ENCODE results near the gene PAX5.
"Not testable (repeated sequence)": the region's sequence is repeated elsewhere in the genome, so short reads cannot be mapped to it uniquely, and the experiment has no call there.

Gene PAX5

DNA sequence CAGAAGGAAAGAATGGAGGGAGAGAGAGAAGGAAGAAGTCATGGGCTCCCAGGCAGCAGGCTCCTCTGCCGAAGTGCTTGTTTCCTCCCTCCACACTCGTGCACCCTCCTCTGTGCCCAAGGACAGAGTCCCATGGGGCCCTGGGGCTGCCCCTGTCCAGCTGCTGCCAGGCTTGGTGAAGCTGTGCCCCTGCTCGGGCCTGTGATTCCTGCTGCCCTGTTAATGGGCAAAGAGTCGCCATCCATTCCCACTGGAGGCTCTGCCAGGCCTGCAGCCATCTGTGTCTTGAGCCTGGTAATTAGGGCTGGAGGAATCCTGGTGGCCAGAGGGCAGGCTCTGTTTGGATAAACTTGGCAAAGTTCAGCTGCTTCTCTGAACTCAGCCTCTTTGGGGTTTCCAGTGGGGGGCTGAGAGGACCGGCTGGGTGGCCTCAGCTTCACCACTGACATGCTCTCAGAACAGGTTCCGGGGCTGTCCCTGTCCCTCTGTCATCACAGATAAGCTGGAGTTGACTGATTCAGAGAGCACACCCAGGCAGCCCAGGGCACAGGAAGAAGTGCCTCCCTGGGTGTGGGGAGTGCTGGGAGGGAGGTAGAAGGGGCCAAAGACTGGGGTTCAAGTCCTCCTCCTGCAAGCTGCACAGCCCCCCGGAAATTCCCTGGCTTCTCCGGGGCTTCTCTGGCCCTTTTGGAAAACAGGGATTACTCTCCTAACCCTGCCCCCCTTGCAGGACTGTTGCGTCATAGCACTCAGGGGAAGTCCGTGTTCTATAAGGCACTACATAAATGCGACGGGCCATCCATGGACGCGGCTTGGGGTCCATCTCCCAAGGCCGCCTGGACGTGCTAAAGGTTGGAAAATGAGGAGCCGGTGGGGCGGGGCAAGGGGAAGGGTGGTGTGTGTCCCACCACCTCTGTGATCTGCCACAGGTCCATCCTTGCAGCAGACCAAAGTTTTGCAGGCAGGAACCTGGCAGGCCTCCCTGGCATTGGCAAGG, 154.8 kb downstream of the PAX5 start:
- no peak for DNase-seq (ENCODE audit: low spot score)

DNA sequence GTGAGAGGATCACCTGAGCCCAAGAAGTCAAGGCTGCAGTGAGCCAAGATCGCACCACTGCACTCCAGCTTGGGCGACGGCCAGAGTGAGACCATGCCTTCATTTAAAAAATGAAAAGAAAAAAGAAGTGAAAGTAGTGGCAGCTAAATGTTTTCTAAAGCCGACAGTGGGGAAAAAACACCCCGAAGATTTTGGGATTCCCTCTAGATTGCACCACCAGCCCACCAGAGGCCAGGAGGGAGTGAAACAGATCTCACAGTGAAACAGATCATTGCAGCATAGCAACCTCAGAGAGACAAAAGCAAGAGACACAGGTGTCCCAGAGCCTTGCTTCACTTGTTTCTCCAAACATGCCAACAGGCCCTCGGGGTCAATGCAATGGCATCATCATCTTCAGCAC, 156.8 kb downstream of the PAX5 start:
- no peak for DNase-seq (ENCODE audit: low spot score)

DNA sequence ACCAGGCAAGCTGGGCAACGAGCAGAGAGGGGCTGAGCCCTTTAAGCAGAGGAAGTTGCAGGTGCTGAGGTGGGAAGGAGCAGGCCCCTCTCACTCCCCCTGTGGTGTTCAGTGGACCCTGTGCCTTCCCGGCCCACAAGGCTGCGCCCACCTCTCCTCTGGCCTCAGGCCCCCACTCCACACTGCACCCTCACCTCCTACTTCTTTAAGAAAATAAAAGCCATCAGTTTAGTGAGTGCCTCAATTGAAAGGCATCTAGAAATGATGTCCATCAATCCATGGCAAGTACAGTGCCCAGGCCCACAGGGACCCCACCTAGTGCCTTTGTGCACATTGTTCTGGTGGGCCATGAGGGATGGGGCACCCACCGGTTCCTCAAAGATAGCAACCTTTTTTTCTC, 158.0 kb downstream of the PAX5 start:
- no peak for DNase-seq (ENCODE audit: low spot score)

DNA sequence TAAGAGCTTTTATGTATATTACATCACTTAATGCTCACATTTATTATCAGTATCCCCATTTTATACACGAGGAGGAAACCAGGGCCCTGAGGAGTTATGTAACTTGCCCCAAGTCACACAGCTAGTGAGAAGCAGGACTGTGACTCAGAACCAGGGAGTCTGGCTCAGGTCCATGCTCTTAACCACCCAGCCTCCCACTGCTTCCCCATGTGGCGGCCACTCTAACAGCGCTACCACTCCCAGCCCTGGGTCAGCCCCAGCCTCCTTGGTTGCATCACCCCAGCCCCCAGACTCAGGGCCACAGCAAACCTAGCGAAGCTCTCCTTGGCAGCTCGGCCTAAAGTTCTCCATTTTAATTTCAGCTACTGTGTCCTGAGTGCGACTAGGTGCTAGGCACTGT, 159.1 kb downstream of the PAX5 start:
- DNase-seq (ENCODE audit: low spot score) = no peak

DNA sequence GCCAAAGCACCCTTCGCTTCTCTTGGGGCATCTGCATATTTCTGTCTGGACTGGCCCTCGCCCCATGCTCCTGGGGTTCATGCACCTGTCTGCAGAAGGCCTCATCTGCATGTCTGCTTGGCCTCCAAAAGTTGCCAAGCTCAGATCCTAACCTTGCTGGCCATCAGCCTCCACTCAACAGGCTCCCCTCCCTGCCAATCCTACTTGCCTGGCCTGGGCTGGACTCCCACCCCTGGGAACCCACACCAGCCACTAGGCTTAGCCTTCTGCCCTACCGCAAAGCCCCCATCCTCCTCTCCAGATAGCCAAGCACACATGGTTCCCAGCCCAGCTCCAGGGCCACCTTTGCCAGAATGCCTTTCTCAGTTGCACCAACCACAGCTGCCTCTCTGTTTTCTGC, 159.8 kb downstream of the PAX5 start:
- DNase-seq (ENCODE audit: low spot score) = no peak

DNA sequence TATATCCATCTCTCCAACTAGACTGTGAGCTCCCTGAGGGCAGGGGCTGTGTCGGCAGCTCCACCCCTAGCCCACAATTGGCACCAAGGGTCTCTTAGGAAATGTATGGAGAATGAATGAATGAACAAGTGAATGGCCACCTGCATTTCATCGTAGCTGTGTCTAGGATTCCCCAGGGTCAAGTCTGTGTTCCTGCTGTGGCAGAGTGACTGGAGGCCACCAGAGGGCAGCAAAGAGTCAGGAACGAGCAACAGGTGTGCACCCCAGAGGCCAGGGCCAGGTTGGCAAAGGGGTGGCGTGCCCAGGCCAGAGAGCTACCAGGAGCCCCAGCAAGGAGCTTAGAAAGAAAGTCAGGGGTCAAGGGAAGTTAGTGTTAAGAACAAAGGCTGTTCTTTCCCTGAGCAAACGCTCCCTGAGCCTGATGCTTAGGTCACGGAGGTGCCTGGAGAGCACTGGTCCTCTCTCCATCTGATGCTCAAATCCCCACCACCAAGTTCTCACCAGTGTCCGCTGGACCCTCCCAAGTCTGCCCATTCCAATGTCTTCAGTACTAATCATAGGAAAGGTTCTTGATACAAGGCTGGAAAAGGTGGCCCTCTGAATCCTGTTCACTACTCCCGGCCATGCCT, 160.7 kb downstream of the PAX5 start:
- DNase-seq (ENCODE audit: low spot score) = peak; percentile 62

DNA sequence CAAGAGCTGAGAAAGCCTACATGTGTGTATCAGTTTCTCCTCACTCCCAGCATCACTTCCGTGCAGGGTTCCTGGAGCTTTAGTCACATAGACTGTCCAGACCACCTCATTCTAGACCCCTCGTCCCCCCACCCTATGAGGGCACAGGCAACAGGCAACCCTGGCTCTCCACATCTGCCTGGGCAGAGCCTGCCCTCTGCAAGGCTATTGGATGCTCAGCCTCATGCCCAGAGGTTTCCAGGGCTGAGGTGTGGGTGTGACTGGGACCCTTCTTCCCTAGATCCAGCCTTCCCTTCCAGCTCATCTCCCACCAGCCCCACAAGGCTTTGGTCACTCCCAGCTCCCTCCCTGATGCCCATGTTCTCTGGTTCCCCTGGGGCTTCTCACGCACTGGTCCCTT, 161.4 kb downstream of the PAX5 start:
- no peak for DNase-seq (ENCODE audit: low spot score)

DNA sequence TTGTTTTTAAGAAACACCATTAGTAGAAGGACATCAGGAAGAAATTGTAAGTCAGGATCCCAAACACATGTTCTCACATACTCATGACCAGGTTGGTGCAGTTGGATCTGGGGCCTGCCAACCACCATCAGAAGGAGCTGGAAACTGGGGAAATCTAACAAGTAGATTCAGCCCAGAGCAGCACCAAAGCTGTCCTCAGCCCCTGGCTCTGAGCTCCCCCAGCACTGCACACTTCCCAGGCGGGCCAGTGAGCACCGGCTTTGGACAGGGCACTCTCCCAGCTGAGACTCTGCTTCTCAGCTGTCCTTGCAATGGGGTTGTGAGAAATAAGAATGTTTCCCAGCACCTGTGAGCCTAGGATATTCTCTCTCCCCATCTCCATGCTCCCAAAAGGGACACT, 162.5 kb downstream of the PAX5 start:
- no peak for DNase-seq (ENCODE audit: low spot score)

DNA sequence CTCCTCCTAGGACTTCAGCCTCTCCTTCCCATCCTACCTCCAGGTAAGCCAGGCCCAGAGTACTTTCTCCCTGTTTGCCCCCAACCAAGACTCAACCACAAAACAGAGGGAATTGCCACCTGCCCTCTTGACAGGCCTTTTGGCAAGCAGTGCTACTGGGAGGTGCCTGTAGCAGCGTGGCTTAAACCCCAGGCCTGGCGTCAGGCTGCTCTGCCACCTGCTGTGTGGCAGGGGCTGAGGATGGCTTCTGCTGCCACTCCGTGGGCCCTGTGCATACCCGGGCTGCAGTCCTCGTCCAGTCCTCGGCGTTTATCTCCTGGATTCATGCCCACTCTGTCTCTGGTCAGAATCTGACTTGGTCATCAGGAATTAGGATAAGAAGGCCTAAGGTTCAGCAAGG, 163.1 kb downstream of the PAX5 start:
- DNase-seq (ENCODE audit: low spot score) = no peak

DNA sequence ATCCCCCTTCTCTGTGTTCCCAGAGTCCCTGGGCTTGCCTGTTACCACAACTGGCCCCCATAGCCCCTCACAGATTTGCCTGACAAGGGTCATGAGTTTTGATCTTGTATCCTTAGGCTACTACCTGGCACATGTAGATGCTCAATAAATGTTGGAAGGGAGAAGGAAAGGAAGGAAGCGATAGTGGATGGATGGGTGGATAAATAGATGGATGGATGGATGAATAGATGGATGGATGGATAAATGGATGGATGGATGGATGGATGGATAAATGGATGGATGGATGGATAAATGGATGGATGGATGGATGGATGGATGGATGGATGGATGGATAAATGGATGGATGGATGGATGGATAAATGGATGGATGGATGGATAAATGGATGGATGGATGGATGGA, 164.5 kb downstream of the PAX5 start:
- not testable (repeated sequence) for DNase-seq (ENCODE audit: low spot score)

DNA sequence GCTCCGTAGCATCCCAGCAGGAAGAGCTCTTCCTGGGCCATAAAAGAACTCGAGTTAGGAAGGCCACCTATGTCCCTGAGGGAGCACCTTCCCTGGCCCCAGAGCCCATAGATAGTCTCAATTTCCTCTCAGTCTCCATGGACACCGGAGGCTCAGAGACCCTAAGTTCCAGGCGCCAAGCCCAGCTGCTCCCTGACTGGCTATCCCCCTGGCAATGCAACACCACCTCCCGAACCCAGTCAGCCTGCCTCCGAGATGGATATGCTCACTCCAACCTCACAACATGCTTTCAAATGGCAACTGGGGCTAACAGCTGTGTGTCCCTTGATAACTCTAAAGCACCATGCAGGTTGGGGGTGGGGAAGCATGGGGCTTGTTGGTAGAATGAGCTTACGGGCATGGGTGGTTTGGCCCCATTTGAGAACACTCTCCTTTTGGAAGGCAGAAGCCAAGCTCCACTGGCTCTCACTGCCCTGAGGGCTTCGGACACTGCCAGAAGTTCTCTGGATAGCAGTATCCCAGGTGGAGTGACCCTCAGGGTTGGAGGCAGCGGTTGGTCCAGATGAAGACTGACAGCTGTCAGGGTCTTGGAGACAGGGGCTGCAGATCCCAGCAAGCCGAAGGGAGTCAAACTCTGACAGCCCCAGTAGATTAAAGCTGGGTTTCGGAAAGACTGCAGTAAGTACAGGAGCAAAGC, 165.3 kb downstream of the PAX5 start:
- no peak for DNase-seq (ENCODE audit: low spot score)

DNA sequence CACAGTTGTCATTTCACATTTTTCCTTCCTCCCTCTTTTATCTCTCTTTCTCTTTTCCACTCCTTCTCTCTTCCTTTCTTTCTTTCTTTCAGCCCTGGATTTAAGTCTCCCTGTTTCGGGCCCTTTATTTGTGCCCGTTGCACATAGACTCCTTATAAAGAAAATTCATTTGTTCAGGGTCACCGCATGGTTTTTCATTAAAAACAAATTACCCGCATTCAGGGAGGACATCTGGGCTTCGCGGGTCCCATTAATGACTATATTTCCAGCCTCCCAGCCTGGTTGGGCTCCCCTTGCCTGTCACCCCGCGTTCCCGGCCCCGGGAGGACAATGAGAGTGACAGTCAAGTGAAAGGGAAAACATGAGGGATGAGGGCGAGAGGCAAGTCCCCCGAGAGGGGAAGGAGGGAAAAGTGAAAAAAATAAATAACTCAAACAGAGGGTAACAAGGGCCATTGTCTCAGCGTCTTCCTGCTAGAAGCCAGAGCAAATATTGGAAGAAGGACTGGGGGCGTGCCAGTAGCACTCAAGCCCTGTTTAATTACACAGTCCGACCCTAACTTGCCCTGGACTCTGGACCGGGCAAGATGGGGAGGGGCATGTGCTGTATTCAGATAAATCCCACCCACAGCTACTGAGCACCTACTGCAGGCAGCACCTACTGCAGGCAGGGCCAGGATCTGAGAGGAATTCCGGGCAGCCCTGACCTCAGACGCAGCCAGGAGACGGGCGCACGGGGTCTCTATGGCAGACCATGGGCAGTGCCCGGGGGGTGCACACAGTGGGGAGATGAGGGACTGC, 166.2 kb downstream of the PAX5 start:
- no peak for DNase-seq (ENCODE audit: low spot score)

DNA sequence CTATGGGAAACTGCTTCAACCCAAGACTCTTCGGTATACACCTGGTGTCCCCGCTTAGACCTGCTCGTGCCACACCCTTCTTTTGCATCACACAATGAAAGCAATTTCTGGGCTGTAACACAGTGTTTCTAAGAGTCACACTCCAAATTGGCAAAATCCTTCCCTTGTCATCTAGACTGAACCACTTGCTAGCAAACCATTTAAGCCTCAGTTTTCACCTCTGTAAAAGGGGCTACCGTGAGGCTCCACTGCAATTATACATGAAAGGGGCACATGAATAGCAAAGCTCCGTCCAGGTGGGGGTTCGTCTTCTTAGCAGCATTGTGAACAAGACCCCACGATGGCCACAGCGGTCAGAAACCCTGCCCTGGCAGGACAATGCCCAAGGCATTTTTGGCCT, 166.8 kb downstream of the PAX5 start:
- DNase-seq (ENCODE audit: low spot score) = no peak

DNA sequence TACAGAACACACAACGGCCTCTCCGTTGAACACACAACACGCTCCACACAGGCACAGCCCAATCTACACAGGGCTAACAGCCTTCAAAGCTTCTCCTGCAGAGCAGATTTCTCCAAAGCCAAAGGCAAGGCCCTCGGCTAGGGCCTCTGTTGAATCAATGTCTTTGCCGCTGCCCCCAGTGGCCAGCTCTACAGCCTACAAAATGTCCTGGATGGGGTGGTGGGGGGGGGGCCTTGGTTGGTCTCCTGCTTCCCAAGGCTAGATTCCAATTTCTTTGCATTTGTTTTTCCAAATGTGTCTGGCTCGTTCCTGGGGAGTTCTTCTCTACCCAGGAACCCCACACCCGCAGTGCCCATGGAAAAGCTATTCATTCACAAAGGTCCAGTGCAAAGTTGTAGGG, 167.2 kb downstream of the PAX5 start:
- DNase-seq (ENCODE audit: low spot score) = no peak

DNA sequence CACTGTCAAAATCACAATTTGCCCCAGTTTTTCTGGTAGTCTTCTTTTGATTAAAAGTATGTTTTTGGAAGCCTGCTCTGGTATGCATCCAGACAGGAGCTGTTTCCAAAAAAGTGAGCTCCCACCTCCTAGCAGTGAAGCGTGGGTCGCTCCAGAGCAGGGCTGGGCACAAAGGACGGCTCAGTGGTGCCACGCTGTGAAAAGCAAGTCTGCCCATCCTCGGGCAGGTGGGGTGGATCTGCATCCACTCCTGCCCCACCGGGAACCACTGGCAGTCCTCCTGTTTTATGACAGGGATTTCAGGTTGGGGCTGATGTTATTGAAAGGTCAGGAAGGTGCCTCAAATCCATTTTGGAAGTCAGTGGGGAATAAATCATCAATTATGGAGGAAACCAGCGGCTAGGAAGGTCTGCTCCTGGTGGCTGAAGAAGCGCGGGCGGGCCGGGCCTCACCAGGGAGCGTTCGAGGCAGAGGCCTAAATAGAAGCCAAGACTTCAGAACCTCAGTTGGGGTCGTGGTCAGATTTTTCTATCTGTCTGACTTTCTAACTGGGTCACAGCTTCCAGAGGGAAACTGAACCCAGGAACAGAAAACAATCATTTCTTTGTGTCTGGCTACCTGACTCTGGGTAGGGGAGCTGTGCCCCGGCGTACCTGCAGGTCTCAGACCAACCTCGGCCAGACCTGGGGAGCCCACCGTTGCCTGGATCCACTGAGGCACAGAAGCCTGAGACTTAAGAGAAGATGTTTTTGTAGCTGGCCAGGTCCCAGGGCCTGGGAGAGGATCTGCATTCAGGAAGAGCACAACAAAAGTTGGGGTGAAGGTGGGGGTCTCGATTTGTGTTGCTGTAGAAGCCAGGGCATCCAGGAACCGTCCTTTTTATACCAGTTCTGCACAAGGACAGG, 168.1 kb downstream of the PAX5 start:
- no peak for DNase-seq (ENCODE audit: low spot score)

DNA sequence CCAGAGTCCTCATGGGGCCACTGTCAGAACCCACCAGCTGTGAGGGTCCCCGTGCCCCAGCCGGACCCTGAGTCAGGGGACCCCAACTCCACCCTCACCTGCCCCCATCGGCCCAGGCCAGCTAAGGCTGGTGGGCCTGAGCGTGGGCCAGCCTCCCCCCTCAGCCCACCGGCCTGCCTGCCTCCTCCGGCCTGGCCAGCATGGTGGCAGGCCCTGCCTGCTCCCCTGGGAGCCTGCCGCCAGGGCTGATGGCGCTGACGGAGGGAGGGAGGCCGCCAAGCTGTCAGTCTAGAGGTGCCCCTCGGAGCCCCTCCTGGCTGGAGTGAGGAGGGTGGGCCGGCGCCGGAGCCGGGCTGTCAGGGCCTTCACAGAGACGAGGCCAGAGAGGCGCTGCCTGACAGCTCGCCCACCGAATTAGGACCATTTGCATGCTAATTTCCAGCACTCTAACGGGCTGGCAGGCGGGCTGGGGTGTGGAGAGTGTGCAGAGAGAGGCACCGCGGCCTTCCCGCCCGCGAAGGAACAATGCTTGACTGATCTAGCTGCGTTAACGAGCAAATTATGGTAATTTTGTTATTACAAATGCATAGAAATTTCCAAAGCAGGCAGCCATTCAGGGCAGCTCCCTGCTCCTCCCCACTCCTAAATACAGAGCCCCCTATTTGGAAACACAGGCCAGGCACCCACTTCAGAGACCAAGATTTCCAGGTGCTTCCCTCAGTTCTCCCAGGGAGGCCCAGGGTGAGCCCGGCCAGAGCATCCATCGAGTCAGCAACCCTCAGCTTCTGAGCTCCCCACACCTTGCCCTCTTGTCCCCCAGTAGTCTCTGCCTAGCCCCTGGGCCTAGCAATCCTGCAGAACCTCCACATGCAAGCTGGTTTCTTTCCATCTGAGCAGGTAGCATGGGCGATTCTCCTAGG, 169.3 kb downstream of the PAX5 start:
- no peak for DNase-seq (ENCODE audit: low spot score)

DNA sequence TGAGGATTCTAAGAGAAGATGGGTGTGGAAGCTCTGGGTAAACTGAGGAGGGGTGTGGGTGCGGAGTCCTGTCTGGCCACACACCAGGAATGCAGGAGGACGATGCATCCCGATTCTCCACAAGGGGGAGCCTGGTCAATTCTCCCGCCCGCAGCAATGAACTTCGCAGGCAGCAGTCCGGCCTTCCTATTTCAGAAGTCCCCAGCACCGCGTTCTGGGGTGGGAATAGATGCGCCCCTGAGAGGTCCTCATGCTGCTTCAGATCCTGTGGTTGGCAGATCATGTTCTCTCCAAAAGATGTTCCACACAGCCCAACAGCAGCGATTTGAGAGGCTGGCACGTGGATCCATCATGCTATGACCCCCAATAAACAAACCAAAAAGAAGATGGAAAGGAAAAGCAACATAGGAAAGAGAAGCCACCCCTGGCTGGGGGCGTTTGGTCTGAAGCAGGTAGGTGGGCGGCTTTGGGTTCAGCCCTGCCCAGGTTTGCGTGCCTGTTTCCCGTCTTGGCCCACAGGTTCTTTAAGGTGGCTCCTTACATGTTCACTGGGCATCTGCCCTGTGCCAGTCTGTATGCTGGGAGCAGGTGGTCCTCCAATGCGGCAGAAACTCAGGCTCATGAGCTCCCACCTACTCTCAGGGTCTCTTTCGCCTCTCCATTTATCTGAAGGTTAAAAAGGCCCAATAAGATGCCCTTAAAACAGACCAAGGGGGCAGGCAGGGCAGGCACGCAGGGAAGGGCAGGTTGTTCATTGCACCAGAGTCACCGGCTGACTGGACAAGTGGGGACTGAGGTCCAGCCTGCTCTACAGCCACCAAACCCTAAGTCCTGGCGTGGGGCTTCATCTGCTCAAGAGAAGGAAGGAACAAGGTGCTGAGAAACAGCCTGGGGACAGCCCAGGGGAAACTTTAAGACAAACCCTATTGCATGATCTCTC, 171.6 kb downstream of the PAX5 start:
- DNase-seq (ENCODE audit: low spot score) = no peak

DNA sequence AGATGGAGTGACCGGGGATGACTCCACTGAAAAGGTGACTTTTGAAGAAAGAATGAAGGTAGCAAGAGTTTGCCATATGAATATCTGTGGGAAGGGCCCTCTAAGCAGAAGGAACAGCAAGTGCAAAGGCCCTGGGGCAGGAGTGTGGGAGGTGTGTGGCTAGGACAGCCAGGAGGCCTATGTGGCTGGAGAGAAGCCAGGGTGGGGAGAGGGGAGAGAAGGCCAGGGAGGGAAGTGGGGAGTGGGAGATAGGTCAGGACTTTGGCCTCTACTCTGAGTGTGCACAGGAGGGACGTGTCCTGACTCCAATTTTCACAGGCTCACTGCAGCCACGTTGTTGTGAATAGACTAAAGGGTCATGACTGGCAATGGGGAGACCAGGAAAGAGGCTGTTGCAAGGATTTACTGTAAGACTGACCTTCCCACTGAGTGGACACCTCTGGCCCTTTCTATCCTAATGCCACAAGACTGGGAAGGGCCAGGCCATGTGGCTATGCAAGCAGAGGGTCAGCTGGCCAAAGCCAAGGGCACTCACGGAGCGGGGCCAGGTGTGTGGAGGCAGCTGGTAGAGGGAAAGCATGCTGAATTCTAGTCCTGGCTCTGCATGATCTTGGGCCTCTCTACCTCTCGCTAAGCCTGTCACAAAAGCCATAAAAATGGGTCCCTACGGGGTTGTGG, 172.4 kb downstream of the PAX5 start:
- no peak for DNase-seq (ENCODE audit: low spot score)
